GM21423 (cell line): ENCODE data around the gene MACROD2.

Experiments
- ATAC-seq: cut with Tn5 transposase; IDR thresholded peaks from one replicate; pipeline ENCODE4 v1.9.1; 2021; ENCODE audit warnings: mild to moderate bottlenecking, moderate library complexity; ENCODE audit not compliant: unreplicated experiment

MACROD2 gene

GRCh38 chr20:14570811-14571210 is 575.5 kb downstream of the MACROD2 start:
- ATAC-seq: no peak

- ATAC-seq: no peak
These were observed 578.4 kb downstream of the MACROD2 start for GRCh38 chr20:14573676-14574075.

GRCh38 chr20:14576196-14576877 is 581.0 kb downstream of the MACROD2 start:
- ATAC-seq: no peak

GRCh38 chr20:14580418-14581074 is 585.2 kb downstream of the MACROD2 start:
- ATAC-seq: no peak

- no peak for ATAC-seq
These were observed 586.4 kb downstream of the MACROD2 start for GRCh38 chr20:14581731-14582130.

GRCh38 chr20:14582855-14583254 is 587.5 kb downstream of the MACROD2 start:
- no peak for ATAC-seq

GRCh38 chr20:14583413-14583812 is 588.1 kb downstream of the MACROD2 start:
- ATAC-seq: no peak

- ATAC-seq: no peak
These were observed 594.1 kb downstream of the MACROD2 start for GRCh38 chr20:14589383-14589782.

- no peak for ATAC-seq
These were observed 599.7 kb downstream of the MACROD2 start for GRCh38 chr20:14595051-14595450.

GRCh38 chr20:14597206-14597715 is 601.9 kb downstream of the MACROD2 start:
- no peak for ATAC-seq

GRCh38 chr20:14599613-14600012 is 604.3 kb downstream of the MACROD2 start:
- no peak for ATAC-seq

- ATAC-seq: no peak
These were observed 605.2 kb downstream of the MACROD2 start for GRCh38 chr20:14600527-14600926.

GRCh38 chr20:14604143-14604542 is 608.8 kb downstream of the MACROD2 start:
- no peak for ATAC-seq

- no peak for ATAC-seq
These were observed 614.3 kb downstream of the MACROD2 start for GRCh38 chr20:14609328-14610221.

- ATAC-seq: no peak
These were observed 616.2 kb downstream of the MACROD2 start for GRCh38 chr20:14611479-14611878.

GRCh38 chr20:14612391-14612790 is 617.1 kb downstream of the MACROD2 start:
- no peak for ATAC-seq

GRCh38 chr20:14616003-14616402 is 620.7 kb downstream of the MACROD2 start:
- ATAC-seq: no peak

- no peak for ATAC-seq
These were observed 621.8 kb downstream of the MACROD2 start for GRCh38 chr20:14617123-14617522.

- ATAC-seq: no peak
These were observed 624.1 kb downstream of the MACROD2 start for GRCh38 chr20:14619411-14619810.

GRCh38 chr20:14622796-14623195 is 627.5 kb downstream of the MACROD2 start:
- no peak for ATAC-seq

- no peak for ATAC-seq
These were observed 635.7 kb downstream of the MACROD2 start for GRCh38 chr20:14631011-14631410.
